Effector memory CD8-positive, alpha-beta T cell (primary cell): ENCODE results near the gene PLP2.
A peak's percentile ranks its signal among the peaks of the same experiment; 100 is the strongest.

Experiments
- ATAC-seq: fragments of 150-1000 bp; cut with Tn5 transposase; replicated peaks from 2 replicates; pipeline ENCODE4 v1.10.0; 2021; ENCODE audit warnings: mild to moderate bottlenecking, moderate library complexity
- DNase-seq, 3 experiments: peaks; one replicate each; pipeline ENCODE4 v3.0.0; 2021
- H3K27ac Mint-ChIP-seq, 2 donors: one replicate each; pipeline ENCODE4 v1.8.0; 2022; ENCODE audit warnings: mild to moderate bottlenecking in 2 of 2, mixed read lengths in 2 of 2, moderate library complexity in 2 of 2
- H3K27me3 Mint-ChIP-seq, 2 donors: one replicate each; pipeline ENCODE4 v1.8.0; 2022; ENCODE audit warnings: mixed read lengths in 2 of 2
- H3K36me3 Mint-ChIP-seq: one replicate; pipeline ENCODE4 v1.8.0; 2022; ENCODE audit warnings: mild to moderate bottlenecking, moderate library complexity, mixed read lengths; ENCODE audit not compliant: insufficient read depth
- H3K4me1 Mint-ChIP-seq, 2 donors: one replicate each; pipeline ENCODE4 v1.8.0; 2022; ENCODE audit warnings: low read depth in 2 of 2, mixed read lengths in 2 of 2
- H3K4me3 Mint-ChIP-seq, 2 donors: one replicate each; pipeline ENCODE4 v1.8.0; 2022; ENCODE audit warnings: mild to moderate bottlenecking in 2 of 2, mixed read lengths in 2 of 2, moderate library complexity in 2 of 2
- H3K9me3 Mint-ChIP-seq, 2 donors: one replicate each; pipeline ENCODE4 v1.8.0; 2022; ENCODE audit warnings: mixed read lengths in 2 of 2

Gene PLP2

GRCh38 chrX:49199906-49200771 is 28.4 kb downstream of the PLP2 start, which contains the start of gene SYP:
SYP (minus strand) TSS chrX:49200193; CDS start chrX:49200186, 7 bp downstream.
- H3K27ac Mint-ChIP-seq, result peak within 1 kb of the TSS; percentile 27 to 72
- peaks cover 2 to 10% of the 10 kb centered on the region in 2 donors for H3K4me1 Mint-ChIP-seq
- H3K36me3 Mint-ChIP-seq, result no peaks in the 10 kb centered on the region
- H3K27me3 Mint-ChIP-seq, result no peaks in the 10 kb centered on the region
- no peaks in the 10 kb centered on the region for H3K9me3 Mint-ChIP-seq
- H3K4me3 Mint-ChIP-seq, result peak within 1 kb of the TSS; percentile 42 to 43
- DNase-seq (peak; percentile 80 to 83 (median 83)), ATAC-seq (peak; percentile 99)

- no peaks in the 10 kb centered on the region for H3K9me3 Mint-ChIP-seq
- no peak overlapping the region for H3K4me3 Mint-ChIP-seq
- H3K4me1 Mint-ChIP-seq, result peaks cover 2 to 10% of the 10 kb centered on the region in 2 donors
- DNase-seq (no peak), ATAC-seq (no peak)
- H3K27me3 Mint-ChIP-seq, result no peaks in the 10 kb centered on the region
- no peak overlapping the region for H3K27ac Mint-ChIP-seq
- no peaks in the 10 kb centered on the region for H3K36me3 Mint-ChIP-seq
These were observed 30.3 kb downstream of the PLP2 start for GRCh38 chrX:49202022-49202421.

GRCh38 chrX:49203536-49203935 is 31.8 kb downstream of the PLP2 start:
- no peaks in the 10 kb centered on the region for H3K36me3 Mint-ChIP-seq
- H3K4me1 Mint-ChIP-seq, result peaks cover 0 to 4% of the 10 kb centered on the region in 2 donors
- H3K9me3 Mint-ChIP-seq, result no peaks in the 10 kb centered on the region
- no peak overlapping the region for H3K27ac Mint-ChIP-seq
- no peak for ATAC-seq
- H3K4me3 Mint-ChIP-seq, result no peak overlapping the region
- H3K27me3 Mint-ChIP-seq, result no peaks in the 10 kb centered on the region
- DNase-seq, result no peak

- Mint-ChIP-seq H3K27ac (no peak overlapping the region), H3K36me3 (no peaks in the 10 kb centered on the region), H3K27me3 (no peaks in the 10 kb centered on the region), H3K4me1 (no peaks in the 10 kb centered on the region), H3K4me3 (no peak overlapping the region), H3K9me3 (no peaks in the 10 kb centered on the region)
- no peak for ATAC-seq
- no peak for DNase-seq
These were observed 32.3 kb downstream of the PLP2 start for GRCh38 chrX:49204017-49204416.

- no peak overlapping the region for H3K27ac Mint-ChIP-seq
- H3K27me3 Mint-ChIP-seq, result no peaks in the 10 kb centered on the region
These were observed 33.0 kb downstream of the PLP2 start for GRCh38 chrX:49204709-49205108.

GRCh38 chrX:49205443-49205842 is 33.7 kb downstream of the PLP2 start:
- H3K36me3 Mint-ChIP-seq, result no peaks in the 10 kb centered on the region
- H3K27ac Mint-ChIP-seq, result no peak overlapping the region
- H3K9me3 Mint-ChIP-seq, result no peaks in the 10 kb centered on the region
- H3K4me3 Mint-ChIP-seq, result no peak overlapping the region
- peaks cover 0 to 3% of the 10 kb centered on the region in 2 donors for H3K27me3 Mint-ChIP-seq
- DNase-seq (no peak), ATAC-seq (no peak)
- H3K4me1 Mint-ChIP-seq, result no peaks in the 10 kb centered on the region

More at GRCh38 chrX:49204709-49205108, 33.0 kb downstream of the PLP2 start:
- H3K4me3 Mint-ChIP-seq, result no peak overlapping the region
- DNase-seq (no peak), ATAC-seq (no peak)
- no peaks in the 10 kb centered on the region for H3K9me3 Mint-ChIP-seq
- H3K4me1 Mint-ChIP-seq, result no peaks in the 10 kb centered on the region
- H3K36me3 Mint-ChIP-seq, result no peaks in the 10 kb centered on the region

GRCh38 chrX:49206543-49206942 is 34.8 kb downstream of the PLP2 start:
- Mint-ChIP-seq H3K4me3 (no peak overlapping the region), H3K4me1 (no peaks in the 10 kb centered on the region), H3K36me3 (no peaks in the 10 kb centered on the region), H3K27me3 (peaks cover 0 to 14% of the 10 kb centered on the region in 2 donors), H3K9me3 (no peaks in the 10 kb centered on the region), H3K27ac (no peak overlapping the region)
- no peak for ATAC-seq
- DNase-seq, result no peak

GRCh38 chrX:49208399-49208798 is 36.7 kb downstream of the PLP2 start:
- H3K4me1 Mint-ChIP-seq, result no peaks in the 10 kb centered on the region

GRCh38 chrX:49209434-49210251 is 37.9 kb downstream of the PLP2 start:
- Mint-ChIP-seq H3K9me3 (peaks cover 0 to 4% of the 10 kb centered on the region in 2 donors), H3K4me3 (no peak overlapping the region), H3K27ac (no peak overlapping the region), H3K27me3 (peaks cover 0 to 22% of the 10 kb centered on the region in 2 donors), H3K4me1 (no peaks in the 10 kb centered on the region), H3K36me3 (no peaks in the 10 kb centered on the region)
- DNase-seq (no peak), ATAC-seq (no peak)

More at GRCh38 chrX:49208399-49208798, 36.7 kb downstream of the PLP2 start:
- no peak for ATAC-seq
- Mint-ChIP-seq H3K9me3 (peaks cover 0 to 4% of the 10 kb centered on the region in 2 donors), H3K27me3 (peaks cover 0 to 22% of the 10 kb centered on the region in 2 donors), H3K27ac (no peak overlapping the region), H3K36me3 (no peaks in the 10 kb centered on the region), H3K4me3 (no peak overlapping the region)
- DNase-seq, result no peak

- H3K9me3 Mint-ChIP-seq, result peaks cover 0 to 4% of the 10 kb centered on the region in 2 donors
- H3K36me3 Mint-ChIP-seq, result no peaks in the 10 kb centered on the region
- H3K27me3 Mint-ChIP-seq, result peaks cover 0 to 22% of the 10 kb centered on the region in 2 donors
- H3K4me3 Mint-ChIP-seq, result no peak overlapping the region
- H3K4me1 Mint-ChIP-seq, result no peaks in the 10 kb centered on the region
- H3K27ac Mint-ChIP-seq, result no peak overlapping the region
- DNase-seq (no peak), ATAC-seq (no peak)
These were observed 38.7 kb downstream of the PLP2 start for GRCh38 chrX:49210406-49210805.

GRCh38 chrX:49211074-49211473 is 39.4 kb downstream of the PLP2 start:
- Mint-ChIP-seq H3K27me3 (peaks cover 0 to 22% of the 10 kb centered on the region in 2 donors), H3K36me3 (no peaks in the 10 kb centered on the region), H3K9me3 (peaks cover 0 to 4% of the 10 kb centered on the region in 2 donors), H3K27ac (no peak overlapping the region), H3K4me3 (no peak overlapping the region), H3K4me1 (no peaks in the 10 kb centered on the region)
- DNase-seq (no peak), ATAC-seq (no peak)

GRCh38 chrX:49212209-49212608 is 40.5 kb downstream of the PLP2 start:
- ATAC-seq (no peak), DNase-seq (no peak)
- no peaks in the 10 kb centered on the region for H3K36me3 Mint-ChIP-seq
- peaks cover 0 to 22% of the 10 kb centered on the region in 2 donors for H3K27me3 Mint-ChIP-seq
- H3K4me1 Mint-ChIP-seq, result no peaks in the 10 kb centered on the region
- no peak overlapping the region for H3K27ac Mint-ChIP-seq
- no peak overlapping the region for H3K4me3 Mint-ChIP-seq
- peaks cover 0 to 4% of the 10 kb centered on the region in 2 donors for H3K9me3 Mint-ChIP-seq

- DNase-seq, result no peak
- Mint-ChIP-seq H3K27me3 (peaks cover 0 to 22% of the 10 kb centered on the region in 2 donors), H3K36me3 (no peaks in the 10 kb centered on the region), H3K4me3 (no peak overlapping the region), H3K9me3 (peaks cover 0 to 4% of the 10 kb centered on the region in 2 donors), H3K27ac (no peak overlapping the region), H3K4me1 (no peaks in the 10 kb centered on the region)
- ATAC-seq, result no peak
These were observed 41.2 kb downstream of the PLP2 start for GRCh38 chrX:49212861-49213260.
